IMR-90 (cell line): ENCODE data around the gene HTT-AS. TPM values are rescaled to one million over a fixed set of nuclear protein-coding genes. Genes with fewer than 3 reads are reported as not detected.

Experiments used
- ATAC-seq: fragments of 200-7000 bp; cut with Tn5 transposase; 2 replicates; pipeline ENCODE4 v1.9.1; 2020; ENCODE audit warnings: low read depth, mild to moderate bottlenecking, moderate library complexity
- BruUV-seq: library from RNA; stranded (reverse); fragments of 400-500 nt; replicated peaks from 2 replicates; lab custom pipeline; 2021; lab: Mats Ljungman, UMichigan
- CTCF ChIA-PET: fragments of 300-600 bp; formaldehyde crosslinking; extraction: SDS; loops from one replicate; lab custom pipeline; 2021; ENCODE audit warnings: antibody characterized with exemption; lab: Yijun Ruan, JAX
- POLR2A ChIA-PET: fragments of 300-600 bp; sonication (Branson Sonifier 250); formaldehyde crosslinking; loops from one replicate; lab custom pipeline; 2022; ENCODE audit warnings: antibody characterized with exemption; ENCODE audit not compliant: unreplicated experiment; lab: Charles Lee
- DNase-seq: peaks from one replicate; pipeline ENCODE4 v3.0.0; 2013
- H2AFZ ChIP-seq: replicated peaks from 2 replicates; pipeline ENCODE3; 2013; ENCODE audit warnings: low read length, mild to moderate bottlenecking; ENCODE audit not compliant: poor library complexity
- H2AK5ac ChIP-seq: 2 replicates; pipeline ENCODE4 v1.6.1; 2013; ENCODE audit warnings: low read depth, low read length, inconsistent platforms
- H2AK9ac ChIP-seq: replicated peaks from 2 replicates; pipeline ENCODE3; 2013; ENCODE audit warnings: mild to moderate bottlenecking, low read depth, low read length, moderate library complexity; ENCODE audit not compliant: poor library complexity
- H2BK120ac ChIP-seq: 2 replicates; pipeline ENCODE4 v1.6.1; 2013; ENCODE audit warnings: low read depth, low read length, inconsistent platforms
- H2BK15ac ChIP-seq: 3 replicates; pipeline ENCODE4 v1.6.1; 2013; ENCODE audit warnings: low read depth, low read length, inconsistent platforms
- H2BK20ac ChIP-seq: 2 replicates; pipeline ENCODE4 v1.6.1; 2013; ENCODE audit warnings: low read depth, mild to moderate bottlenecking, inconsistent platforms, low read length, moderate library complexity
- H2BK5ac ChIP-seq: 2 replicates; pipeline ENCODE4 v1.6.1; 2013; ENCODE audit warnings: mild to moderate bottlenecking, low read depth, low read length, inconsistent platforms; ENCODE audit not compliant: poor library complexity, severe bottlenecking
- H3K14ac ChIP-seq: replicated peaks from 2 replicates; pipeline ENCODE4 v1.6.1; 2013; ENCODE audit warnings: low read depth, low read length, inconsistent platforms
- H3K18ac ChIP-seq: 2 replicates; pipeline ENCODE4 v1.6.1; 2013; ENCODE audit warnings: low read depth, low read length, control low read depth
- H3K23ac ChIP-seq: 2 replicates; pipeline ENCODE4 v1.6.1; 2013; ENCODE audit warnings: low read depth, low read length, inconsistent platforms
- H3K27ac ChIP-seq: 2 replicates; pipeline ENCODE4 v1.5.1; 2013; ENCODE audit warnings: mild to moderate bottlenecking, control low read depth, low read length; ENCODE audit not compliant: insufficient read depth
- H3K27me3 ChIP-seq: 2 replicates; pipeline ENCODE4 v1.6.1; 2013; ENCODE audit warnings: low read length; ENCODE audit not compliant: control insufficient read depth, insufficient read depth
- H3K36me3 ChIP-seq: 2 replicates; pipeline ENCODE4 v1.6.1; 2013; ENCODE audit warnings: low read length, mixed read lengths; ENCODE audit not compliant: control insufficient read depth, insufficient read depth
- H3K4ac ChIP-seq: 2 replicates; pipeline ENCODE4 v1.6.1; 2013; ENCODE audit warnings: low read depth, low read length, inconsistent platforms
- H3K4me1 ChIP-seq: 2 replicates; pipeline ENCODE4 v1.6.1; 2013; ENCODE audit warnings: low read length, mixed read lengths; ENCODE audit not compliant: control insufficient read depth, insufficient read depth
- H3K4me2 ChIP-seq: 2 replicates; pipeline ENCODE4 v1.6.1; 2013; ENCODE audit warnings: low read depth, mild to moderate bottlenecking, control low read depth, low read length, moderate library complexity
- H3K4me3 ChIP-seq: 2 replicates; pipeline ENCODE4 v1.5.1; 2013; ENCODE audit warnings: low read depth, mild to moderate bottlenecking, control low read depth, low read length, moderate library complexity; ENCODE audit not compliant: insufficient read depth
- H3K56ac ChIP-seq: 2 replicates; pipeline ENCODE4 v1.6.1; 2013; ENCODE audit warnings: low read length, inconsistent platforms; ENCODE audit not compliant: insufficient read depth; ENCODE audit errors: extremely low read depth
- H3K79me1 ChIP-seq, 2 experiments: 2 replicates each; pipeline ENCODE4 v1.6.1; 2013; ENCODE audit warnings: low read length in 2 of 2, inconsistent platforms in 1 of 2, low read depth in 1 of 2
- H3K9ac ChIP-seq: 2 replicates; pipeline ENCODE4 v1.6.1; 2013; ENCODE audit warnings: low read depth, low read length, control low read depth
- H3K9me1 ChIP-seq: 2 replicates; pipeline ENCODE4 v1.6.1; 2013; ENCODE audit warnings: low read length, inconsistent platforms; ENCODE audit not compliant: insufficient read depth
- H3K9me3 ChIP-seq: 2 replicates; pipeline ENCODE4 v1.6.1; 2013; ENCODE audit warnings: low read length; ENCODE audit not compliant: control insufficient read depth, insufficient read depth
- H4K20me1 ChIP-seq: 2 replicates; pipeline ENCODE4 v1.6.1; 2013; ENCODE audit warnings: low read length, inconsistent platforms; ENCODE audit not compliant: insufficient read depth
- H4K5ac ChIP-seq: 2 replicates; pipeline ENCODE4 v1.6.1; 2013; ENCODE audit warnings: mild to moderate bottlenecking, low read depth, low read length, control low read depth
- H4K8ac ChIP-seq, 2 experiments: 2 replicates each; pipeline ENCODE4 v1.6.1; 2013; ENCODE audit warnings: low read depth in 2 of 2, low read length in 2 of 2, control low read depth in 1 of 2, inconsistent platforms in 1 of 2
- H4K91ac ChIP-seq: 2 replicates; pipeline ENCODE4 v1.6.1; 2013; ENCODE audit warnings: low read depth, low read length, inconsistent platforms; ENCODE audit not compliant: insufficient read depth
- BHLHE40 ChIP-seq: fragments of 150-350 bp; IDR thresholded peaks from 2 replicates; pipeline ENCODE4 v1.6.1; 2016; ENCODE audit warnings: mild to moderate bottlenecking, low read depth, low read length
- CEBPB ChIP-seq: IDR thresholded peaks from 2 replicates; pipeline ENCODE4 v1.6.1; 2012; ENCODE audit warnings: low read depth, low read length, improper control_type of control experiment
- CHD1 ChIP-seq: IDR thresholded peaks from 2 replicates; pipeline ENCODE4 v1.6.1; 2012; ENCODE audit warnings: low read depth, low read length, improper control_type of control experiment
- CTCF ChIP-seq: conservative IDR thresholded peaks from 2 replicates; pipeline ENCODE4 v1.5.1; 2012; ENCODE audit warnings: mild to moderate bottlenecking, low read depth, low read length, improper control_type of control experiment
- ELK1 ChIP-seq: fragments of 150-350 bp; IDR thresholded peaks from 2 replicates; pipeline ENCODE4 v1.6.1; 2016; ENCODE audit warnings: low read depth, mild to moderate bottlenecking, low read length, moderate library complexity, borderline replicate concordance
- FOS ChIP-seq: fragments of 150-350 bp; IDR thresholded peaks from 2 replicates; pipeline ENCODE4 v1.6.1; 2016; ENCODE audit warnings: low read depth, low read length
- MAFK ChIP-seq: IDR thresholded peaks from 2 replicates; pipeline ENCODE4 v1.6.1; 2012; ENCODE audit warnings: low read depth, low read length, improper control_type of control experiment
- MAZ ChIP-seq: IDR thresholded peaks from 2 replicates; pipeline ENCODE4 v1.6.1; 2012; ENCODE audit warnings: low read depth, mild to moderate bottlenecking, low read length, improper control_type of control experiment, moderate library complexity, borderline replicate concordance
- MXI1 ChIP-seq: IDR thresholded peaks from 2 replicates; pipeline ENCODE4 v1.6.1; 2012; ENCODE audit warnings: low read depth, mild to moderate bottlenecking, low read length, moderate library complexity, borderline replicate concordance
- NFE2L2 ChIP-seq: fragments of 150-350 bp; IDR thresholded peaks from 2 replicates; pipeline ENCODE4 v1.6.1; 2016; ENCODE audit warnings: low read depth, mild to moderate bottlenecking, low read length
- POLR2A ChIP-seq: IDR thresholded peaks from 2 replicates; pipeline ENCODE4 v1.6.1; 2012; ENCODE audit warnings: mild to moderate bottlenecking, low read depth, low read length
- RAD21 ChIP-seq: IDR thresholded peaks from 2 replicates; pipeline ENCODE4 v1.6.1; 2012; ENCODE audit warnings: low read length, improper control_type of control experiment
- RCOR1 ChIP-seq: IDR thresholded peaks from 2 replicates; pipeline ENCODE4 v1.6.1; 2012; ENCODE audit warnings: mild to moderate bottlenecking, low read length, improper control_type of control experiment; ENCODE audit not compliant: insufficient replicate concordance
- RFX5 ChIP-seq: IDR thresholded peaks from 2 replicates; pipeline ENCODE4 v1.8.0; 2012; ENCODE audit warnings: low read depth, mild to moderate bottlenecking, low read length, moderate library complexity
- SMC3 ChIP-seq: fragments of 150-350 bp; IDR thresholded peaks from 2 replicates; pipeline ENCODE4 v1.6.1; 2016; ENCODE audit warnings: low read depth, mild to moderate bottlenecking, antibody characterized with exemption, low read length, moderate library complexity
- USF2 ChIP-seq: fragments of 150-350 bp; IDR thresholded peaks from 2 replicates; pipeline ENCODE4 v1.6.1; 2017; ENCODE audit warnings: mild to moderate bottlenecking, antibody characterized with exemption, low read length, low read depth
- WGBS, 2 experiments: methylation state at CpG; one replicate each; pipeline versions ENCODE4 v1.1.5 to v1.1.7; 2013; ENCODE audit warnings: missing lambda C conversion rate in 2 of 2; ENCODE audit not compliant: insufficient read length in 1 of 2; ENCODE audit errors: extremely low coverage in 2 of 2; 5-methylcytosine and 5-hydroxymethylcytosine counted together
- dilution Hi-C: fragments of 300-500 bp; cut with HindIII; formaldehyde crosslinking; loops from one replicate; pipeline ENCODE4 v1.14.3; 2018; ENCODE audit warnings: low sequenced_read_pairs; ENCODE audit not compliant: unreplicated experiment
- in situ Hi-C: fragments of 300-500 bp; cut with MboI; formaldehyde crosslinking; loops from 3 replicates; pipeline ENCODE4 v1.14.3; 2019; ENCODE audit warnings: low sequenced_read_pairs, inconsistent platforms, mixed read lengths
- intact Hi-C: fragments of 100-400 bp; cut with micrococcal nuclease; formaldehyde crosslinking; loops from 2 replicates; pipeline ENCODE4 v1.10.0; 2022
- polyA plus RNA-seq, 3 experiments: library from polyadenylated mRNA; depleted of rRNA; stranded (reverse); fragments of >200 nt; gene quantifications; 2 replicates each; pipeline ENCODE4 v1.2.3, GENCODE V29; 2012; ENCODE audit warnings: low replicate concordance in 1 of 3
- total RNA-seq: library from RNA; depleted of rRNA; stranded (reverse); fragments of >200 nt; gene quantifications from 2 replicates; pipeline ENCODE4 v1.2.3, GENCODE V29; 2012

The HTT-AS gene
- total and polyA plus RNA-seq, 2 of the 4 experiments (the other 2 are of a cell fraction): not detected

GRCh38 chr4:3037957-3038461 is 36.3 kb downstream of the HTT-AS start:
- Histone ChIP-seq H2AFZ (peak overlapping the region; percentile 55), H3K23ac (no peak overlapping the region), H3K79me1 (no peaks in the 10 kb centered on the region), H3K9ac (no peak overlapping the region), H3K18ac (no peak overlapping the region), H3K27ac (no peak overlapping the region), H3K4me3 (no peak overlapping the region), H3K4me1 (peaks cover 2% of the 10 kb centered on the region; the same call in 1 of the 2 replicates), H3K4me2 (peak overlapping the region; percentile 54; the same call in 1 of the 2 replicates), H4K8ac (no peak overlapping the region), H3K4ac (no peak overlapping the region), H4K91ac (no peak overlapping the region), H3K36me3 (no peaks in the 10 kb centered on the region), H2AK5ac (no peak overlapping the region), H2BK15ac (no peak overlapping the region), H3K27me3 (peaks cover 25% of the 10 kb centered on the region), H4K20me1 (no peaks in the 10 kb centered on the region), H3K9me3 (no peaks in the 10 kb centered on the region), H2BK5ac (no peak overlapping the region), H3K14ac (no peak overlapping the region), H2BK120ac (no peak overlapping the region), H2AK9ac (no peak overlapping the region), H3K9me1 (no peaks in the 10 kb centered on the region), H2BK20ac (no peak overlapping the region), H4K5ac (no peak overlapping the region), H3K56ac (no peak overlapping the region)
- intact Hi-C loops: loop anchor here (1.0 to 5.0 kb wide), 3 partner anchors 60 to 276 kb away; partner anchors contain the start of genes GRK4 and NOP14
- WGBS, 2 experiments: 40% methylated on average over 1 of the region's 6 CpGs; no CpG with 5 or more reads in 1 of the 2 experiments
- dilution Hi-C loops: no loop called here
- no TSS peak for BruUV-seq
- TF ChIP-seq BHLHE40 (no peak), FOS (no peak), MXI1 (no peak), CHD1 (no peak), CTCF (no peak), ELK1 (no peak), USF2 (no peak), MAFK (no peak), POLR2A (no peak), NFE2L2 (no peak), CEBPB (no peak), RCOR1 (no peak), SMC3 (no peak), MAZ (no peak), RFX5 (no peak), RAD21 (no peak)
- DNase-seq: no peak
- in situ Hi-C loops: loop anchor here (25.0 kb wide), 1 partner anchor 276 kb away; the partner anchor contains the start of gene TNIP2
- ChIA-PET POLR2A (no interaction called here), CTCF (interaction anchor here (0.5 kb wide), 1 partner anchor 42 kb away, joined by 3 read pairs; no protein-coding TSS in a partner anchor)
- no peak for ATAC-seq
